ENCODE results near the gene COL23A1. TPM values are rescaled to one million over a fixed set of nuclear protein-coding genes. Genes with fewer than 3 reads are reported as not detected.
A peak's percentile ranks its signal among the peaks of the same experiment; 100 is the strongest.

The COL23A1 gene
- total RNA-seq, 1 donor from 2014 or later: 3.5 TPM

- DNase-seq (ENCODE audit: low spot score): no peak
Observed at GRCh38 chr5:178588769-178589168, 1.4 kb downstream of the COL23A1 start.

- no peak for DNase-seq (ENCODE audit: low spot score)
Observed at GRCh38 chr5:178587763-178588611, 2.2 kb downstream of the COL23A1 start.

- DNase-seq (ENCODE audit: low spot score): no peak
Observed at GRCh38 chr5:178586396-178586795, 3.8 kb downstream of the COL23A1 start.

- DNase-seq (ENCODE audit: low spot score): peak; percentile 65
Observed at GRCh38 chr5:178585421-178585820, 4.8 kb downstream of the COL23A1 start.

- no peak for DNase-seq (ENCODE audit: low spot score)
Observed at GRCh38 chr5:178583279-178583678, 6.9 kb downstream of the COL23A1 start.

GRCh38 chr5:178582291-178582690 lies 7.9 kb downstream of the COL23A1 start:
- DNase-seq (ENCODE audit: low spot score): no peak

GRCh38 chr5:178581621-178582020 lies 8.6 kb downstream of the COL23A1 start:
- no peak for DNase-seq (ENCODE audit: low spot score)

- no peak for DNase-seq (ENCODE audit: low spot score)
Observed at GRCh38 chr5:178580271-178580955, 9.8 kb downstream of the COL23A1 start.

GRCh38 chr5:178577944-178578343 lies 12.2 kb downstream of the COL23A1 start:
- DNase-seq (ENCODE audit: low spot score): peak; percentile 13

- DNase-seq (ENCODE audit: low spot score): peak; percentile 26
Observed at GRCh38 chr5:178577376-178577839, 12.8 kb downstream of the COL23A1 start.

GRCh38 chr5:178576591-178577351 lies 13.4 kb downstream of the COL23A1 start:
- peak; percentile 36 for DNase-seq (ENCODE audit: low spot score)

- no peak for DNase-seq (ENCODE audit: low spot score)
Observed at GRCh38 chr5:178573216-178573615, 17.0 kb downstream of the COL23A1 start.

- no peak for DNase-seq (ENCODE audit: low spot score)
Observed at GRCh38 chr5:178572617-178573016, 17.6 kb downstream of the COL23A1 start.

- DNase-seq (ENCODE audit: low spot score): no peak
Observed at GRCh38 chr5:178569485-178569884, 20.7 kb downstream of the COL23A1 start.

- no peak for DNase-seq (ENCODE audit: low spot score)
Observed at GRCh38 chr5:178564811-178565550, 25.2 kb downstream of the COL23A1 start.

- no peak for DNase-seq (ENCODE audit: low spot score)
Observed at GRCh38 chr5:178564397-178564796, 25.8 kb downstream of the COL23A1 start.

- DNase-seq (ENCODE audit: low spot score): no peak
Observed at GRCh38 chr5:178563621-178564020, 26.6 kb downstream of the COL23A1 start.

- no peak for DNase-seq (ENCODE audit: low spot score)
Observed at GRCh38 chr5:178561746-178562264, 28.4 kb downstream of the COL23A1 start.

GRCh38 chr5:178560911-178561310 lies 29.3 kb downstream of the COL23A1 start:
- no peak for DNase-seq (ENCODE audit: low spot score)

GRCh38 chr5:178557416-178557815 lies 32.8 kb downstream of the COL23A1 start:
- DNase-seq (ENCODE audit: low spot score): no peak

GRCh38 chr5:178555771-178556211 lies 34.4 kb downstream of the COL23A1 start:
- DNase-seq (ENCODE audit: low spot score): no peak
